ENCODE measurements around the gene GRHPR.

DNA sequence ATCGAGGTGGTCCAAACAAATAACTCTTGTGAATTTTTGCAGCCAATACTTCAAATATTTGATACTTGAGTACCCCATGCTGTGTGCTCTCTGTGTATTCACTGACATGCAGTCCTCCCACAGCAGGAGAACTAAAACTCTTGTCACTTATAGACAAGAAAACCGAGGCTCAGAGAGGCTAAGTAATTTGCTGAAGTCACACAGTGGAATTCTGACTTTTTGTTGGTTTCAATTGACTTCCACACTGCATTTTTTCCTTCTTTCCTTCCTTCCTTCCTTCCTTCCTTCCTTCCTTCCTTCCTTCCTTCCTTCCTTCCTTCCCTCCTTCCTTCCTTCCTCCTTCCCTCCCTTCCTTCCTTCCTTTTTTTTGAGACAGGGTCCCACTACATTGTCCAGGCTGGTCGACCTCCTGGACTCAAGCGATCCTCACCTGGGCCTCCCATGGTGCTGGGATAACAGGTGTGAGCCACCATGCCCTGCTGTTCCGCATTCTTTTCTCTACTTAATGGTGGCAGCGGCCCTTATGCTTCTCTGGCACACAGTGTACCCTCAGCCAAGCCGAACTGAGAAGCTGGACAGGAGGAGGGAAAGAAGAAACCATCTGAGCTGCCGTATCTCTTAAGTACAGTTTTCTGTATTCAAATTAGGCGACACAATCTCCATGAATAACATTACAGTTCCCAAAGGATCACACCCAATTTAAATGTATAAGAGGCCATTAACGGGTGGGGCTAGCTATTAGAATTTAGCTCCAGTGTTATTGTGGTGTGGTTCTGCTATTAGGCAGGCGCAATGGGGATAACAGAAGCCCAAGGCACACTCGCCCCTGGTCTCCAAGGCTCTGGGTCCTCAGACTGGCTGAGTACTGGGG lies 38.4 kb upstream of the GRHPR start:
- TF ChIP-seq CTCF (IDR thresholded peaks at IDR 0.05; ENCODE audit: insufficient read depth, low read length) (no peak), POLR2AphosphoS5 (IDR thresholded peaks at IDR 0.05; ENCODE audit: low read depth) (no peak), REST (IDR thresholded peaks at IDR 0.05; ENCODE audit: insufficient replicate concordance, low read depth) (no peak), SPI1 (IDR thresholded peaks at IDR 0.05; ENCODE audit: borderline replicate concordance, low read depth) (no peak), GABPA (IDR thresholded peaks at IDR 0.05; ENCODE audit: low read depth) (no peak)

Data from HL-60 (cell line).